Chondrocyte (in vitro differentiated cells): ENCODE measurements around the gene SATB2. TPM values are rescaled to one million over a fixed set of nuclear protein-coding genes. Genes with fewer than 3 reads are reported as not detected.

Source experiments
- DNase-seq: peaks from one replicate; pipeline ENCODE4 v3.0.0; 2021; ENCODE audit warnings: mixed read lengths, low spot score
- H3K27ac Mint-ChIP-seq: one replicate; pipeline ENCODE4 v1.8.0; 2021; ENCODE audit warnings: mild to moderate bottlenecking, moderate library complexity, mixed read lengths; ENCODE audit not compliant: unreplicated experiment
- H3K27me3 Mint-ChIP-seq: 2 replicates; pipeline ENCODE4 v1.8.0; 2021; ENCODE audit warnings: low read depth, mixed read lengths
- H3K36me3 Mint-ChIP-seq: 2 replicates; pipeline ENCODE4 v1.8.0; 2021; ENCODE audit warnings: low read depth, mixed read lengths
- H3K4me1 Mint-ChIP-seq: 2 replicates; pipeline ENCODE4 v1.8.0; 2021; ENCODE audit warnings: low read depth, mild to moderate bottlenecking, mixed read lengths
- H3K4me3 Mint-ChIP-seq: one replicate; pipeline ENCODE4 v1.8.0; 2021; ENCODE audit warnings: mild to moderate bottlenecking, moderate library complexity, mixed read lengths; ENCODE audit not compliant: unreplicated experiment
- H3K9me3 Mint-ChIP-seq: 2 replicates; pipeline ENCODE4 v1.8.0; 2021; ENCODE audit warnings: low read depth, mixed read lengths
- CTCF ChIP-seq: fragments of 200-600 bp; sonication (generic); IDR thresholded peaks from 2 replicates; pipeline ENCODE4 v1.5.0; 2021; ENCODE audit warnings: antibody characterized with exemption, mild to moderate bottlenecking, moderate library complexity
- total RNA-seq: library from RNA; stranded (reverse); gene quantifications from 3 replicates; pipeline ENCODE4 v1.2.1, GENCODE V29; 2021

SATB2 gene
- total RNA-seq, 1 donor from 2014 or later, result 11.6 TPM

GRCh38 chr2:199257261-199258224 is 200.2 kb downstream of the SATB2 start:
- H3K27me3 Mint-ChIP-seq, result no peaks in the 10 kb centered on the region
- no peaks in the 10 kb centered on the region for H3K4me1 Mint-ChIP-seq
- H3K27ac Mint-ChIP-seq, result no peak overlapping the region
- no peak for DNase-seq
- no peak overlapping the region for H3K4me3 Mint-ChIP-seq
- peaks cover 8% of the 10 kb centered on the region for H3K9me3 Mint-ChIP-seq
- TF ChIP-seq CTCF, result no peak
- peaks cover 5% of the 10 kb centered on the region for H3K36me3 Mint-ChIP-seq

GRCh38 chr2:199230091-199230490 is 227.6 kb downstream of the SATB2 start:
- peaks cover 17% of the 10 kb centered on the region for H3K27me3 Mint-ChIP-seq
- no peaks in the 10 kb centered on the region for H3K4me1 Mint-ChIP-seq
- no peak overlapping the region for H3K27ac Mint-ChIP-seq
- DNase-seq, result no peak
- TF ChIP-seq CTCF, result no peak
- H3K36me3 Mint-ChIP-seq, result no peaks in the 10 kb centered on the region
- no peak overlapping the region for H3K4me3 Mint-ChIP-seq
- H3K9me3 Mint-ChIP-seq, result peaks cover 5% of the 10 kb centered on the region

- no peak overlapping the region for H3K4me3 Mint-ChIP-seq
- no peak for DNase-seq
- H3K36me3 Mint-ChIP-seq, result no peaks in the 10 kb centered on the region
- no peaks in the 10 kb centered on the region for H3K4me1 Mint-ChIP-seq
- H3K27me3 Mint-ChIP-seq, result peaks cover 9% of the 10 kb centered on the region
- H3K9me3 Mint-ChIP-seq, result peaks cover 5% of the 10 kb centered on the region
- no peak for TF ChIP-seq CTCF
- no peak overlapping the region for H3K27ac Mint-ChIP-seq
These were observed 228.6 kb downstream of the SATB2 start for GRCh38 chr2:199228887-199229819.

GRCh38 chr2:199223791-199224190 is 233.9 kb downstream of the SATB2 start:
- Mint-ChIP-seq H3K4me1 (no peaks in the 10 kb centered on the region), H3K36me3 (no peaks in the 10 kb centered on the region), H3K27me3 (peaks cover 6% of the 10 kb centered on the region), H3K9me3 (peaks cover 10% of the 10 kb centered on the region), H3K27ac (no peak overlapping the region), H3K4me3 (no peak overlapping the region)
- DNase-seq, result no peak
- no peak for TF ChIP-seq CTCF

- Mint-ChIP-seq H3K4me3 (no peak overlapping the region), H3K27me3 (peaks cover 6% of the 10 kb centered on the region), H3K9me3 (peaks cover 18% of the 10 kb centered on the region), H3K4me1 (no peaks in the 10 kb centered on the region), H3K27ac (no peak overlapping the region), H3K36me3 (no peaks in the 10 kb centered on the region)
- TF ChIP-seq CTCF, result no peak
- DNase-seq, result no peak
These were observed 236.8 kb downstream of the SATB2 start for GRCh38 chr2:199220920-199221319.
